Heart right ventricle (tissue), 16 donors: ENCODE measurements around the gene SLC26A6. TPM values are rescaled to one million over a fixed set of nuclear protein-coding genes. Genes with fewer than 3 reads are reported as not detected.
A peak's percentile ranks its signal among the peaks of the same experiment; 100 is the strongest.

Experiments
- ATAC-seq, 8 donors: fragments of 200-7000 bp; cut with Tn5 transposase; one replicate each; pipeline ENCODE4 v1.9.1; 2020; ENCODE audit warnings: mild to moderate bottlenecking in 8 of 8, moderate library complexity in 8 of 8, moderate number of reproducible peaks in 1 of 8
- DNase-seq, 2 donors: peaks; one replicate each; pipeline ENCODE4 v3.0.0-alpha.2; 2020
- H3K27ac ChIP-seq, 10 donors: fragments of 200-600 bp; sonication (generic) in 2 of 10; one replicate each; pipeline versions ENCODE4 v1.5.0 to v1.8.0; 2020 to 2022; ENCODE audit warnings: mild to moderate bottlenecking in 3 of 10
- H3K27me3 ChIP-seq, 7 donors: fragments of 200-600 bp; one replicate each; pipeline ENCODE4 v1.8.0; 2021 to 2022; ENCODE audit warnings: mild to moderate bottlenecking in 2 of 7
- H3K36me3 ChIP-seq, 9 donors: fragments of 200-600 bp; sonication (generic) in 1 of 9; one replicate each; pipeline versions ENCODE4 v1.5.0 to v1.8.0; 2020 to 2022; ENCODE audit warnings: mild to moderate bottlenecking in 2 of 9
- H3K4me1 ChIP-seq, 9 donors: fragments of 200-600 bp; sonication (generic) in 1 of 9; one replicate each; pipeline versions ENCODE4 v1.5.0 to v1.8.0; 2020 to 2022; ENCODE audit warnings: mild to moderate bottlenecking in 4 of 9
- H3K4me3 ChIP-seq, 10 donors: fragments of 200-600 bp; sonication (generic) in 2 of 10; one replicate each; pipeline versions ENCODE4 v1.5.0 to v1.8.0; 2020 to 2022; ENCODE audit warnings: mild to moderate bottlenecking in 7 of 10, moderate library complexity in 2 of 10
- H3K9me3 ChIP-seq, 11 donors: fragments of 200-600 bp in 10 of 11; sonication (generic) in 2 of 11; one replicate each; pipeline versions ENCODE4 v1.5.0 to v1.8.0; 2013 to 2022; ENCODE audit warnings: mild to moderate bottlenecking in 2 of 11, control low read depth in 1 of 11, moderate library complexity in 1 of 11
- CTCF ChIP-seq, 9 donors: fragments of 200-600 bp; sonication (generic) in 2 of 9; IDR thresholded peaks; one replicate each; pipeline versions ENCODE4 v1.5.0 to v1.8.0; 2021 to 2022; ENCODE audit warnings: antibody characterized with exemption in 9 of 9, mild to moderate bottlenecking in 5 of 9, moderate library complexity in 1 of 9
- WGBS, 2 donors: extraction: QIAGEN DNeasy Blood & Tissue Kit; methylation state at CpG; one replicate each; pipeline ENCODE4 v1.1.7; 2013; ENCODE audit warnings: inconsistent platforms in 1 of 2; 5-methylcytosine and 5-hydroxymethylcytosine counted together
- intact Hi-C, 10 donors: fragments of 100-400 bp; cut with DNase I; formaldehyde crosslinking; loops; one replicate each; pipeline versions ENCODE4 v1.11.1 to v1.14.2; 2022
- polyA plus RNA-seq, 2 donors: library from polyadenylated mRNA; stranded (reverse); fragments of 200-250 nt; gene quantifications; one replicate each; pipeline ENCODE4 v1.2.3, GENCODE V29; 2013
- total RNA-seq, 10 donors: library from RNA; stranded (reverse); fragmentation: NEBNext Ultra II Directional in 3 of 10; extraction: Animal tissue kit (Norgen Biotek cat#: 25700) in 3 of 10; gene quantifications; one replicate each; pipeline versions ENCODE4 v1.2.1 to v1.2.4, GENCODE V29; 2021 to 2023
- donor health status: Arrhythmogenic right ventricular cardiomyopathy.
- donor health status: ischemic (EF 13 %, LVEDD 7.1; RV severe dilation, severe dysfunction).
- donor health status: healthy with polysubstance abuse.
- donor health status: DM: no; HTN: yes; CAD: no.
- donor health status: DM: no; HTN: no; CAD: no.
- donor health status: ischemic (EF 25% LVEDD 6.9; RV normal size, moderate dysfunction).
- donor health status: ischemic (EF 25% LVEDD 5.7; RV mildly dilated, moderate dysfunction).
- donor health status: healthy.
- donor health status: DM: yes; HTN: yes; CAD: no.
- donor health status: Ischemic cardiomyopathy.
- donor health status: ischemic (EF 35%, LVEDD 5.7; RV mildly dilated, moderate dysfunction).
- donor health status: nonischemic (EF 11% LVEDD 7.7; RV severe dilation, severe dysfunction).
- donor health status: DM: yes; HTN: yes; CAD: no.
- donor health status: PGD.
- donor health status: ischemic (EF 29% LVEDD 5.4; RV normal size, mild dysfunction).
- donor health status: nonischemic (EF 23%, LVEDD 6.1; RV moderate dilation, normal function).

The SLC26A6 gene
- total and polyA plus RNA-seq, 12 donors, result 5.2 to 25.4 (median 10.3) TPM

GRCh38 chr3:48682786-48683185, 47.5 kb upstream of the SLC26A6 start:
- ATAC-seq (no peak), DNase-seq (no peak)
- intact Hi-C loops, result loop anchor here in 1 of 10 donors (10.0 kb wide), 1 partner anchor 218 kb away; a partner anchor contains a TSS
- Histone ChIP-seq H3K4me3 (no peak overlapping the region), H3K36me3 (peaks cover 0 to 59% (median 49%) of the 10 kb centered on the region in 9 donors), H3K4me1 (peaks cover 16 to 44% (median 34%) of the 10 kb centered on the region in 9 donors), H3K27ac (peak overlapping the region in 4 of 10 donors; percentile 71 to 89 (median 74)), H3K9me3 (no peaks in the 10 kb centered on the region), H3K27me3 (no peaks in the 10 kb centered on the region)
- WGBS, 2 donors, result 83 to 88% methylated on average over 9 of the region's 9 CpGs
- TF ChIP-seq CTCF (IDR thresholded peaks at IDR 0.05), result no peak

GRCh38 chr3:48681974-48682610, 46.8 kb upstream of the SLC26A6 start:
- WGBS, 2 donors, result 94 to 95% methylated on average over 17 of the region's 17 CpGs
- ATAC-seq (no peak), DNase-seq (no peak)
- TF ChIP-seq CTCF (IDR thresholded peaks at IDR 0.05), result no peak
- H3K36me3 ChIP-seq, result peaks cover 0 to 59% (median 44%) of the 10 kb centered on the region in 9 donors
- H3K4me1 ChIP-seq, result peaks cover 16 to 37% (median 29%) of the 10 kb centered on the region in 9 donors
- H3K27ac ChIP-seq, result no peak overlapping the region
- H3K9me3 ChIP-seq, result no peaks in the 10 kb centered on the region
- no peaks in the 10 kb centered on the region for H3K27me3 ChIP-seq
- H3K4me3 ChIP-seq, result no peak overlapping the region
- intact Hi-C loops, result loop anchor here in 1 of 10 donors (10.0 kb wide), 1 partner anchor 217 kb away; a partner anchor contains a TSS

GRCh38 chr3:48681541-48681880, 46.2 kb upstream of the SLC26A6 start:
- intact Hi-C loops, result loop anchor here in 1 of 10 donors (10.0 kb wide), 1 partner anchor 217 kb away; a partner anchor contains a TSS
- WGBS, 2 donors, result 93 to 95% methylated on average over 7 of the region's 7 CpGs
- no peak for TF ChIP-seq CTCF (IDR thresholded peaks at IDR 0.05)
- Histone ChIP-seq H3K4me3 (no peak overlapping the region), H3K27me3 (no peaks in the 10 kb centered on the region), H3K27ac (no peak overlapping the region), H3K4me1 (peaks cover 14 to 31% (median 23%) of the 10 kb centered on the region in 9 donors), H3K9me3 (no peaks in the 10 kb centered on the region), H3K36me3 (peaks cover 0 to 63% (median 47%) of the 10 kb centered on the region in 9 donors)
- ATAC-seq, result no peak
- no peak for DNase-seq

- H3K27me3 ChIP-seq, result no peaks in the 10 kb centered on the region
- no peak overlapping the region for H3K27ac ChIP-seq
- H3K36me3 ChIP-seq, result peaks cover 0 to 68% (median 51%) of the 10 kb centered on the region in 9 donors
- intact Hi-C loops, result loop anchor here in 1 of 10 donors (10.0 kb wide), 1 partner anchor 216 kb away; a partner anchor contains a TSS
- TF ChIP-seq CTCF (IDR thresholded peaks at IDR 0.05), result no peak
- H3K4me1 ChIP-seq, result peaks cover 9 to 26% (median 18%) of the 10 kb centered on the region in 9 donors
- 92 to 96% methylated on average over 17 of the region's 17 CpGs for WGBS, 2 donors
- no peak for DNase-seq
- ATAC-seq, result no peak
- H3K9me3 ChIP-seq, result no peaks in the 10 kb centered on the region
- no peak overlapping the region for H3K4me3 ChIP-seq
Measured at GRCh38 chr3:48680811-48681540, 45.7 kb upstream of the SLC26A6 start.
